Loucy (cell line): Measurements from ENCODE around the gene MGAT5B.

Source experiments
- H2AFZ ChIP-seq: fragments of 200-600 bp; sonication (generic); 2 replicates; pipeline ENCODE4 v1.6.0; 2016; ENCODE audit warnings: antibody characterized with exemption, mild to moderate bottlenecking, low read length, moderate library complexity
- H3F3A ChIP-seq: fragments of 200-600 bp; 2 replicates; pipeline ENCODE4 v1.6.0; 2016; ENCODE audit warnings: antibody characterized with exemption, low read depth, mild to moderate bottlenecking
- H3K27me3 ChIP-seq: fragments of 200-600 bp; sonication (generic); 2 replicates; pipeline ENCODE4 v1.6.1; 2014; ENCODE audit warnings: low read length, mild to moderate bottlenecking; ENCODE audit not compliant: insufficient read depth, poor library complexity, severe bottlenecking
- H3K36me3 ChIP-seq: fragments of 200-600 bp; sonication (generic); 2 replicates; pipeline ENCODE4 v1.6.1; 2016; ENCODE audit warnings: low read length; ENCODE audit not compliant: insufficient read depth
- H3K4me1 ChIP-seq: fragments of 200-600 bp; sonication (generic); 2 replicates; pipeline ENCODE4 v1.5.1; 2014; ENCODE audit warnings: low read length, mild to moderate bottlenecking; ENCODE audit not compliant: insufficient read depth, poor library complexity, severe bottlenecking
- H3K4me2 ChIP-seq: fragments of 200-600 bp; sonication (generic); 2 replicates; pipeline ENCODE4 v1.6.0; 2014; ENCODE audit warnings: antibody characterized with exemption, low read length, low read depth, mild to moderate bottlenecking; ENCODE audit not compliant: poor library complexity, severe bottlenecking
- H3K4me3 ChIP-seq: fragments of 200-600 bp; sonication (generic); 2 replicates; pipeline ENCODE4 v1.5.1; 2014; ENCODE audit warnings: low read length, mild to moderate bottlenecking, mixed read lengths; ENCODE audit not compliant: poor library complexity, severe bottlenecking
- H3K79me2 ChIP-seq: fragments of 200-600 bp; sonication (generic); 2 replicates; pipeline ENCODE4 v1.6.1; 2014; ENCODE audit warnings: low read length; ENCODE audit not compliant: insufficient read depth
- H3K9ac ChIP-seq: fragments of 200-600 bp; sonication (generic); 2 replicates; pipeline ENCODE4 v1.6.0; 2014; ENCODE audit warnings: mild to moderate bottlenecking, low read depth, low read length, moderate library complexity; ENCODE audit not compliant: poor library complexity, severe bottlenecking
- H3K9me2 ChIP-seq: fragments of 200-600 bp; sonication (generic); replicated peaks from 2 replicates; pipeline ENCODE4 v1.6.1; 2016; ENCODE audit warnings: low read depth, low read length, mixed read lengths
- H3K9me3 ChIP-seq: fragments of 200-600 bp; sonication (generic); 2 replicates; pipeline ENCODE4 v1.6.1; 2014; ENCODE audit warnings: mild to moderate bottlenecking, antibody characterized with exemption, low read length, low read depth; ENCODE audit not compliant: insufficient read depth
- H4K20me1 ChIP-seq: fragments of 200-600 bp; sonication (generic); 2 replicates; pipeline ENCODE4 v1.6.0; 2014; ENCODE audit warnings: antibody characterized with exemption, low read length, mild to moderate bottlenecking; ENCODE audit not compliant: insufficient read depth, poor library complexity, severe bottlenecking
- EZH2phosphoT487 ChIP-seq: fragments of 200-600 bp; IDR thresholded peaks from 2 replicates; pipeline ENCODE4 v1.6.1; 2018; ENCODE audit warnings: antibody characterized with exemption, mild to moderate bottlenecking, moderate library complexity, borderline replicate concordance
- TF ChIP-seq, protein P1 (sequence below): fragments of 200-600 bp; sonication (generic); conservative IDR thresholded peaks from 2 replicates; pipeline ENCODE4 v1.5.1; 2014; ENCODE audit warnings: mild to moderate bottlenecking, antibody characterized with exemption, low read length

MGAT5B gene

DNA sequence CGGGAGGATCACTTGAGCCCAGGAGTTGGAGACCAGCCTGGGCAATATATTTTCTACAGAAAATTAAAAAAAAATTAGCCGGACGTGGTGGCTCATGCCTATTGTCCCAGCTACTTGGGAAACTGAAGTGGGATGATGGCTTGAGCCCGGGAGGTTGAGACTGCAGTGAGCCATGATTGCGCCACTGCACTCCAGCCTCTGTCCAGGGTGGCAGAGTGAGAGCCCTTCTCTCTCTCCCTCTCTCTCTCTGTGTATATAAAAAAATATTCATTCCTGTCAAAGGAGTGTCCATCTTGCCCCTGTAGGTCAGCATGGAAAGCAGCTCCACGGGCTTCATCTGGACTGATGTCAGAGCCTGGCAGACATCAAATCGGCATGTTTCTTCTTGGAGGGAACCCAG, 31.2 kb downstream of the MGAT5B start:
- H3K4me3 ChIP-seq, result no peak overlapping the region
- H3K36me3 ChIP-seq, result no peaks in the 10 kb centered on the region
- TF ChIP-seq, protein P1, sequence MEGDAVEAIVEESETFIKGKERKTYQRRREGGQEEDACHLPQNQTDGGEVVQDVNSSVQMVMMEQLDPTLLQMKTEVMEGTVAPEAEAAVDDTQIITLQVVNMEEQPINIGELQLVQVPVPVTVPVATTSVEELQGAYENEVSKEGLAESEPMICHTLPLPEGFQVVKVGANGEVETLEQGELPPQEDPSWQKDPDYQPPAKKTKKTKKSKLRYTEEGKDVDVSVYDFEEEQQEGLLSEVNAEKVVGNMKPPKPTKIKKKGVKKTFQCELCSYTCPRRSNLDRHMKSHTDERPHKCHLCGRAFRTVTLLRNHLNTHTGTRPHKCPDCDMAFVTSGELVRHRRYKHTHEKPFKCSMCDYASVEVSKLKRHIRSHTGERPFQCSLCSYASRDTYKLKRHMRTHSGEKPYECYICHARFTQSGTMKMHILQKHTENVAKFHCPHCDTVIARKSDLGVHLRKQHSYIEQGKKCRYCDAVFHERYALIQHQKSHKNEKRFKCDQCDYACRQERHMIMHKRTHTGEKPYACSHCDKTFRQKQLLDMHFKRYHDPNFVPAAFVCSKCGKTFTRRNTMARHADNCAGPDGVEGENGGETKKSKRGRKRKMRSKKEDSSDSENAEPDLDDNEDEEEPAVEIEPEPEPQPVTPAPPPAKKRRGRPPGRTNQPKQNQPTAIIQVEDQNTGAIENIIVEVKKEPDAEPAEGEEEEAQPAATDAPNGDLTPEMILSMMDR, result no peak
- H2AFZ ChIP-seq, result no peak overlapping the region
- no peaks in the 10 kb centered on the region for H3K27me3 ChIP-seq
- H3K4me2 ChIP-seq, result no peak overlapping the region
- H3K9ac ChIP-seq, result no peak overlapping the region
- no peaks in the 10 kb centered on the region for H3K4me1 ChIP-seq
- no peaks in the 10 kb centered on the region for H3F3A ChIP-seq
- H3K9me2 ChIP-seq, result no peaks in the 10 kb centered on the region
- H4K20me1 ChIP-seq, result no peaks in the 10 kb centered on the region
- H3K9me3 ChIP-seq, result no peaks in the 10 kb centered on the region
- no peaks in the 10 kb centered on the region for H3K79me2 ChIP-seq

DNA sequence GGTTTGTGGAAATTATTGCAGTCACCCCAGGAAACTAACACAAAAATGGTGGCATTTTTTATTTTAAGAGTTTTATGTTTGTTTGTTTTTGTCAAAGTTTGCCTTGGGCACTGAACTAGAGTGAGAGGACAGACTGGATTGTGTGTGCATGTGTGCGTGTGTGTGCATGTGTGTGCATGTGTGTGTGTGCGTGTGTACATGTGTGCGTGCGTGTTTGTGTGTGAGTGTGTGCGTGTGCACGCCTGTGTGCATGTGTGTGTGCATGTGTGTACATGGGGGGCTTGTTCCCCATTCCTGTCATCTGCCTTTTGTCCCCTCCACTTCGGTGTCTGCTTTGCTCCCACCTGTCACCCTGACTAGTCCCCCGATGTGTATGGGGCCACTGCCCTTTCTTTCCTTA, 32.5 kb downstream of the MGAT5B start:
- H3K27me3 ChIP-seq, result no peaks in the 10 kb centered on the region
- H2AFZ ChIP-seq, result no peak overlapping the region
- H3K9me2 ChIP-seq, result no peaks in the 10 kb centered on the region
- H3K36me3 ChIP-seq, result no peaks in the 10 kb centered on the region
- no peaks in the 10 kb centered on the region for H3K9me3 ChIP-seq
- H3K4me1 ChIP-seq, result no peaks in the 10 kb centered on the region
- no peak overlapping the region for H3K4me2 ChIP-seq
- H3F3A ChIP-seq, result no peaks in the 10 kb centered on the region
- H4K20me1 ChIP-seq, result no peaks in the 10 kb centered on the region
- no peaks in the 10 kb centered on the region for H3K79me2 ChIP-seq
- H3K4me3 ChIP-seq, result no peak overlapping the region
- H3K9ac ChIP-seq, result no peak overlapping the region
- TF ChIP-seq, protein P1, result no peak
- TF ChIP-seq EZH2phosphoT487, result no peak

DNA sequence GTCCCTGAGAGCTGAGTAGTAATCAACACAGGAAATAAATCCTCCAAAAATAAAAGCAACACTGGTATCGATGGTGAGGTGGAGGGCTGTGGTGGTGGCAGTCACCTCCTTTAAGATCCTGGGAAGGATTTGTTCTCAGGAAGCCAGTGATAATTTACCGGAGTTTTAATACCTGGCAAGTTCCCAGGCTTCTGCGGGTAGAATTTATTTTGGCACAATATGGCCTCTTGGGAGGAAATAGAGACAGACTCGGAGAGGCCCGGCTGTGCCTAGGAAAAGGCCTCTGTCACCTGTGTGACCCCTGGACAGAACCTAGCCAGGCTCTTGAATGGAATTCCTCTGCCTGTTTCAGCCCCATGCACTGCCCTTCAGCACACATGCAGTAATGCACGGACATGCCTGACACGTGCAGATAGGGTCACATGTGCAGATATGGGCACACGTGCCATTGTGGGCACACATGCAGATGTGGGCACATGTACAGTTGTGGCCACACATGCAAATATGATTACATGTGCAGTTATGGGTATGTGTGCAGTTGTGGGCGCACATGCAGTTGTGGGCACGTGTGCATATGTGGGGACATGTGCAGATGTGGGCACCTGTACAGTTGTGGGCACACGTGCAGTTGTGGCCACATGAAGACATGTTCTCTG, 33.5 kb downstream of the MGAT5B start:
- Histone ChIP-seq H3K36me3 (no peaks in the 10 kb centered on the region), H2AFZ (no peak overlapping the region), H3K9ac (no peak overlapping the region), H3K9me3 (no peaks in the 10 kb centered on the region), H3K4me2 (no peak overlapping the region), H3K27me3 (no peaks in the 10 kb centered on the region), H4K20me1 (no peaks in the 10 kb centered on the region), H3K79me2 (no peaks in the 10 kb centered on the region), H3K4me3 (no peak overlapping the region), H3K9me2 (no peaks in the 10 kb centered on the region), H3K4me1 (no peaks in the 10 kb centered on the region), H3F3A (no peaks in the 10 kb centered on the region)
- no peak for TF ChIP-seq EZH2phosphoT487
- TF ChIP-seq, protein P1, result no peak
